GM18909 (cell line): ENCODE results near the gene CCDC15.

Source experiments
- ATAC-seq: cut with Tn5 transposase; IDR thresholded peaks from one replicate; pipeline ENCODE4 v1.9.1; 2021; ENCODE audit warnings: mild to moderate bottlenecking; ENCODE audit not compliant: unreplicated experiment, poor library complexity

Gene CCDC15

GRCh38 chr11:124953753-124954589 lies at the start of gene CCDC15:
Gene CCDC15 (plus strand): TSS chr11:124954202. CDS start chr11:124954733, 531 bp downstream.
- ATAC-seq: peak; percentile 99

GRCh38 chr11:124915541-124916369 lies 38.2 kb upstream of the CCDC15 start:
- ATAC-seq: no peak

GRCh38 chr11:124916370-124916710 lies 37.7 kb upstream of the CCDC15 start:
- no peak for ATAC-seq

- ATAC-seq: no peak
Measured at GRCh38 chr11:124917115-124917637, 36.8 kb upstream of the CCDC15 start.

- ATAC-seq: no peak
Measured at GRCh38 chr11:124918950-124919349, 35.1 kb upstream of the CCDC15 start, which contains the start of gene HEPN1. Gene HEPN1 (plus strand): TSS chr11:124919250.

- ATAC-seq: no peak
Measured at GRCh38 chr11:124919898-124920297, 34.1 kb upstream of the CCDC15 start.

GRCh38 chr11:124920356-124920755 lies 33.6 kb upstream of the CCDC15 start:
- no peak for ATAC-seq

GRCh38 chr11:124920870-124921609 lies 33.0 kb upstream of the CCDC15 start:
- peak; percentile 68 for ATAC-seq

- no peak for ATAC-seq
Measured at GRCh38 chr11:124922831-124923230, 31.2 kb upstream of the CCDC15 start.

- ATAC-seq: no peak
Measured at GRCh38 chr11:124923296-124923695, 30.7 kb upstream of the CCDC15 start.

- no peak for ATAC-seq
Measured at GRCh38 chr11:124928942-124929665, 24.9 kb upstream of the CCDC15 start.

GRCh38 chr11:124930799-124931198 lies 23.2 kb upstream of the CCDC15 start:
- ATAC-seq: peak; percentile 88

GRCh38 chr11:124934862-124935547 lies 19.0 kb upstream of the CCDC15 start:
- no peak for ATAC-seq

- no peak for ATAC-seq
Measured at GRCh38 chr11:124935548-124936514, 18.2 kb upstream of the CCDC15 start, which contains the start of gene HEPACAM. Gene HEPACAM (minus strand): TSS chr11:124936047. CDS start chr11:124936006, 41 bp downstream.

GRCh38 chr11:124937336-124937935 lies 16.6 kb upstream of the CCDC15 start:
- ATAC-seq: no peak

- no peak for ATAC-seq
Measured at GRCh38 chr11:124938206-124938765, 15.7 kb upstream of the CCDC15 start.

GRCh38 chr11:124938970-124939369 lies 15.0 kb upstream of the CCDC15 start:
- no peak for ATAC-seq
